ENCODE data around the gene ETV3L. TPM values are rescaled to one million over a fixed set of nuclear protein-coding genes. Genes with fewer than 3 reads are reported as not detected.

Gene ETV3L
- total and polyA plus RNA-seq, 11 donors = not detected

GRCh38 chr1:157116737-157117103 lies 17.1 kb upstream of the ETV3L start:
- intact Hi-C loops (cut with DNase I) = no loop called here
- ATAC-seq = no peak
- TF ChIP-seq, protein P1, sequence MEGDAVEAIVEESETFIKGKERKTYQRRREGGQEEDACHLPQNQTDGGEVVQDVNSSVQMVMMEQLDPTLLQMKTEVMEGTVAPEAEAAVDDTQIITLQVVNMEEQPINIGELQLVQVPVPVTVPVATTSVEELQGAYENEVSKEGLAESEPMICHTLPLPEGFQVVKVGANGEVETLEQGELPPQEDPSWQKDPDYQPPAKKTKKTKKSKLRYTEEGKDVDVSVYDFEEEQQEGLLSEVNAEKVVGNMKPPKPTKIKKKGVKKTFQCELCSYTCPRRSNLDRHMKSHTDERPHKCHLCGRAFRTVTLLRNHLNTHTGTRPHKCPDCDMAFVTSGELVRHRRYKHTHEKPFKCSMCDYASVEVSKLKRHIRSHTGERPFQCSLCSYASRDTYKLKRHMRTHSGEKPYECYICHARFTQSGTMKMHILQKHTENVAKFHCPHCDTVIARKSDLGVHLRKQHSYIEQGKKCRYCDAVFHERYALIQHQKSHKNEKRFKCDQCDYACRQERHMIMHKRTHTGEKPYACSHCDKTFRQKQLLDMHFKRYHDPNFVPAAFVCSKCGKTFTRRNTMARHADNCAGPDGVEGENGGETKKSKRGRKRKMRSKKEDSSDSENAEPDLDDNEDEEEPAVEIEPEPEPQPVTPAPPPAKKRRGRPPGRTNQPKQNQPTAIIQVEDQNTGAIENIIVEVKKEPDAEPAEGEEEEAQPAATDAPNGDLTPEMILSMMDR (IDR thresholded peaks at IDR 0.05) = no peak
- no peak for TF ChIP-seq POLR2A (IDR thresholded peaks at IDR 0.05)
- Histone ChIP-seq H3K36me3 (peaks cover 0 to 9% (median 0%) of the 10 kb centered on the region in 9 donors), H3K4me1 (peaks cover 0 to 14% (median 0%) of the 10 kb centered on the region in 12 donors), H3K4me3 (no peak overlapping the region), H3K27me3 (peaks cover 0 to 27% (median 3%) of the 10 kb centered on the region in 9 donors), H3K9me3 (no peaks in the 10 kb centered on the region), H3K27ac (no peak overlapping the region)
- DNase-seq = no peak

DNA sequence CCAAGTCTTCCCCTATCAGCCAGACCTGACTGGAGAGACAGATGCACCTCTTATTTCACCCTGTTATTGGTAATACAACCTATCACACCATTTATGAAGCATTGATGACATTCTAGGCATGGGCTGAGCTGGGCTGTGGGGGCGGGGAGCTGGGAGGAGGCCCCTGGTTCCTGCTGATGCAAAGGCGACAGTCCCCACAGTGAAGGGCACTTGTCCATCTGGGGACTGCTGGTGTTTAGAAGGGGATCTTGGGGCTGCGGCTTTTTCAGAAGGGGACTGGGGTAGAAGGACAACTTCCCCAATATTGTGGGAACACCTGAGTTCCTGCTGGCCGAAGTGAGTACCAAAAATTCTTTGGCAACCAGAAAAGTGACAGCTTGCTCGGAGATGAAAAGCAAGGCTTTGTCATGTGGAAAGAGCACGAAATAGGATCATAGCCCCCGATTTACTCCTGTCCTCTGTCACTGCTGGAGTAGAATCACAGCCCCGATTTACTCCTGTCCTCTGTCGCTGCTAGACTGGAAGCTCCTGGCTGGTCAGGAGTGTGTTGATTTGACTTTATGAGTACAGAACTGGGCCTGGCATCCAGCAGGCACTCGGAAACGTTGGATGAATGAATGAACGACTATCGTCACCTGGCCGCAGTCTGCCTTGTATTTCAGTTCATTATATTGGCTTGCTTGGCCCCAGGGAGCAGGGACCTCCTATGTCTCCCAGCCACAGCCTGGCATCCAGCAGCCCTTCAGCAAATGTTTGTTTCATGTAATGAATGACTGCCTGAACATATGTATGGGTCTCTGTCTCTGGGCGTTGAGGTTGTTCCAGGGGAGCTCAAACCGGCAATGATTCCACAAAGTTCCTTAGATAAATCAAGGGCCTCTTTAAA lies 16.5 kb upstream of the ETV3L start:
- DNase-seq (no peak), ATAC-seq (no peak)
- H3K4me1 ChIP-seq = peaks cover 0 to 14% (median 0%) of the 10 kb centered on the region in 12 donors
- no peak overlapping the region for H3K4me3 ChIP-seq
- no peak for TF ChIP-seq POLR2A (IDR thresholded peaks at IDR 0.05)
- TF ChIP-seq, protein P1 (IDR thresholded peaks at IDR 0.05) = no peak
- peaks cover 0 to 4% (median 0%) of the 10 kb centered on the region in 9 donors for H3K36me3 ChIP-seq
- WGBS, 4 donors = 69 to 73% (median 72%) methylated on average over 16 of the region's 16 CpGs
- no peaks in the 10 kb centered on the region for H3K9me3 ChIP-seq
- peaks cover 0 to 33% (median 3%) of the 10 kb centered on the region in 9 donors for H3K27me3 ChIP-seq
- H3K27ac ChIP-seq = no peak overlapping the region
- intact Hi-C loops (cut with DNase I) = no loop called here

DNA sequence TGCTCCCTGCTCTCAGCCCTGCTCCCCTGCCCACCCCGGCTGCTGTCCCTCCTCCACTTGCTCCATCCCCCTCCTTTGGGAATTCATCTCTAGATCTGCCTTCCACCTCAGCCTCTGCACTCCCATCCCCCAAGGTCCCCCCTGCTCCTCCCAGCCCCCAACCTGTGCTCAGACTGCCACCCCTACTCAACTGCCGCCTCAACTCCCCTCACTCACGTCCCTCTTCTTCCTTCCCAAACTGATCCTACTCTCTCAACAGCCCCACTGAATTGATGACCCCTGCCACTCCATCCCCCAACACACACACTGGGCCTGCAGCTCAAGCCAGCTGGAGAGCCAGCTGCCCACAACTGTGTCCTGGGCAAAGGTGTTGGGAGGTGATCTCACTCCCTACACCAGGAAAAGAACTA lies 15.8 kb upstream of the ETV3L start:
- TF ChIP-seq, protein P1 (IDR thresholded peaks at IDR 0.05) = no peak
- no peak for TF ChIP-seq POLR2A (IDR thresholded peaks at IDR 0.05)

More for the DNA sequence above, 15.8 kb upstream of the ETV3L start:
- H3K27me3 ChIP-seq = peaks cover 0 to 33% (median 3%) of the 10 kb centered on the region in 9 donors
- peaks cover 0 to 14% (median 0%) of the 10 kb centered on the region in 12 donors for H3K4me1 ChIP-seq
- no peaks in the 10 kb centered on the region for H3K36me3 ChIP-seq
- intact Hi-C loops (cut with DNase I) = no loop called here
- ATAC-seq (no peak), DNase-seq (no peak)
- WGBS, 4 donors = 74 to 81% (median 76%) methylated on average over 3 of the region's 3 CpGs
- H3K4me3 ChIP-seq = no peak overlapping the region
- no peak overlapping the region for H3K27ac ChIP-seq
- H3K9me3 ChIP-seq = no peaks in the 10 kb centered on the region

Measured in heart left ventricle (tissue), 16 donors.